GM19438 (cell line): ENCODE data around the gene TNFRSF8.

Source experiments
- ATAC-seq: cut with Tn5 transposase; IDR thresholded peaks from one replicate; pipeline ENCODE4 v1.9.1; 2021; ENCODE audit warnings: low read depth; ENCODE audit not compliant: unreplicated experiment

The TNFRSF8 gene

DNA sequence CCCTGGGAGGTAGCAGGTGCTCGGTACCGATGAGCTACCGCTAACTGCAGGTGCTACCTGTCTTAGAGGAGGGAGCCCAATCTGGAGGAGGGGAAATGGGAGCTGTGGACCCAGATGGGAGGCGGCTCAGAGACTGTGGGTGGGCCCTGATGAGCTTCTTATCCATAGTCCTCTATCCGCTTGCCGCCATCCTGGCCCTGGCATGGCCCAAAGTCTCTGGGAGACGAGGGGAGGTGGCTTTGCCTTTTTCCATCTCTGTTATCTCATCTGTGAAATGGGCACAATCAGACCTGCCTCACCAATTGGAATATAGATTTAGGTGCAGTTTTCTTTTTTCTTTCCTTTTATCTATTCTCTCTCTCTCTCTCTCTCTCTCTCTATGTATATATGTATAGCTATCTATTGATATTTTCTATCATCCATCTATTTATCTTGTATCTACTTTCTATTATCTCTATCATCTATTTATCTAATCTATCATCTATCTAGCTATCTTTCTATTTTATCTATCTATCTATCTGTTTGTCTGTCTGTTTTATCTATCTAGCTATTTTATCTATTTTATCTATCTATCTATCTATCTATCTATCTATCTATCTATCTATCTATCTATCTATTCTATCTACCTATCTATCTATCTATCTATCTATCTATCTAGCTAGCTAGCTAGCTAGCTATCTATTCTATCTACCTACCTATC is 120.1 kb downstream of the TNFRSF8 start:
- ATAC-seq, result no peak

- ATAC-seq, result no peak
Measured at GRCh38 chr1:12184008-12184681, 121.0 kb downstream of the TNFRSF8 start.

- no peak for ATAC-seq
Measured at GRCh38 chr1:12185036-12185917, 122.2 kb downstream of the TNFRSF8 start.

DNA sequence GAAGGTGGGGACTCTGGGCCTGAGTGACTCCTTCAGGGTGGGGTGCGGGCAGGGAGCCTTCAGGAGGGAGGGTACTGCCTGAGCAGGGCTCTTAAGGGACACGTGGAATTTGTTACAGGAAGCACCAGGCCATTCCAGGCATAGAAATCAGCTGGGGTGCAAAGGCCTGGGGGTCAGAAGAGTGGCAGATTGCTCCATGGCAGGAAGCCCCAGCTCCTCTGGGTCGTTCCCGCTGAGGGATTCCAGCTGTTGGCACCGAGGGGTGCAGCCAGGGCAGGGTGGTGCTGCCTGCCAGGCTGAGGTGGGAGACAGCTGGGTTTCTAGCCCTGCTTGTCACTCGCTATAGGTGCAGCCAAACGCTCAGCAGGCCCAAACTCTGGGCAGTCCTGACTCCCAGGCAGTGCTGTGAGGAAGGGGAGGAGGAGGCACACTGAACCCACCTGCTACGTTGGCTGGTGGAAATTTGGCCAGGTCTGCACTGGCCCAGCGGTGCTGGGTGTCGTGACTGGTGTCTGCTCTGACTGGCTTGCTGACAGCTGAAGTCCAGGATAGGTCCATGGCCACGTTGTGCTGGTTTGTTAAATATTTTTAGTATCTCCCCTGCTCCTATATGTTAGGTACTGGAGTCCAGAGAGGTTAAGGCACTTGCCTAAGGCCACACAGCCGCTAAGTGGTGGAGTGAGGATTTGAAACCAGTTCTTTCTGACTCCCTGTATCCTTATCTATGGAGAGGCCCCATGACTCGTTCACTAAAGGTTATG is 123.0 kb downstream of the TNFRSF8 start:
- no peak for ATAC-seq

DNA sequence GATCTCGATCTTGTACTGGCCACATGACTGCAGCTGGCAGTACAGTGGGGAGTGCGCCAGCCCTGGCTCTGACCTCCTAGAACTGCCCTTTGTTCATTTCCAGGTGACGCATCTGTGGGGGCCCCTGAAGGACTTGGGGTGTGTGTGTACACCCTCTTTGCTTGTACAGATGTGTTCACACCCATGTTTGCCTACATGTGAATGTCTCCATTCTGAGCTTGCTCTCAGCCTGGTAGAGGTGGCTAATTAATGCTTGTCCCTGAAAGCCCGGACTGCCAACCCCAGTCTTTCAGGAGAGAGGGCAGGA is 123.5 kb downstream of the TNFRSF8 start:
- no peak for ATAC-seq

DNA sequence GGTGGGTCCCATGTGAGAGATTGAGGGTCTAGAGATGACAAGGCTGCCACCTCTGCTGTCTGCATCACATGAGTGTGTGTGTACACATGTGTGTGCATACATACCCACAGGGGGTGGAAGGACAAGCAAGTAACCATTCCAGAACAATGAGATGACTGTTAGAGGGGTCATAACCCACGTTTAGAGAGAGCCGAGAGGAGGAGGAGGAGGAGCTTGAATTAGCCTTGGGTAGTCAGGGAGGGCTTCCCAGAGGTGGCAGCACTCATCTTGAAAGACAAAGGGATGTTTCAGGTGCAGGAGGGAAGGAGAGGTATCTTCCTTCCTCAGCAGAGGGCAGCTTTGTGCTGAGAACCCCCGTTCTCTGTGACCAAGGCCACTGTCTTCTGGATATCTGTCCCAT is 125.0 kb downstream of the TNFRSF8 start:
- no peak for ATAC-seq

DNA sequence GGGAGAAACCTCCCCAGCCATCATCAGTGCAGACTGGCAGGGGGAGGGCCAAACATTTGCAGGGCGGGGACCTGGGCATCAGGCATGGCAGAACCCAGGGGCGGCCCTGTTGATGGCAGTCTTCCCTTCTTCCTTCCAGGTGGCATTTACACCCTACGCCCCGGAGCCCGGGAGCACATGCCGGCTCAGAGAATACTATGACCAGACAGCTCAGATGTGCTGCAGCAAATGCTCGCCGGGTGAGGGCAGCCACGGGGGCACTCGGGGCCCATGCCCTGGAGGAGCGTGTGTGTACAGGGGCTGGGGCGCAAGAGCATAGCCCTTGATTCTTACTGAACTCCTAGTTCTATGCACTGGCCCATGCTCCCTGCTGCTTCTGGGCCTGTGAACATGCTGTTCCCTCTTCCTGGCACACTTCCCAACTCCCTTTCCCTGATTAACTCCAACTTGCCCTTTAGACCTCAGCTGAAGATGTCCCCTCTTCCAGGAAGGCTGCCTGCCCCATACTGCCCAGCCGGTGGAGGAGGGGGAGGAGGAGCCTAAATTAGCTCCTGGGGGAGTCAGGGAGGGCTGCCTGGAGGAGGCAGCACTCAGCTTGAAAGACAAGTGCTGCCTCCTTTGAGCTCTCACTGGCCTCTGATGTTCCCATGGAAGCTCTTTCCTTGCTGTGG is 125.7 kb downstream of the TNFRSF8 start:
- ATAC-seq, result no peak

DNA sequence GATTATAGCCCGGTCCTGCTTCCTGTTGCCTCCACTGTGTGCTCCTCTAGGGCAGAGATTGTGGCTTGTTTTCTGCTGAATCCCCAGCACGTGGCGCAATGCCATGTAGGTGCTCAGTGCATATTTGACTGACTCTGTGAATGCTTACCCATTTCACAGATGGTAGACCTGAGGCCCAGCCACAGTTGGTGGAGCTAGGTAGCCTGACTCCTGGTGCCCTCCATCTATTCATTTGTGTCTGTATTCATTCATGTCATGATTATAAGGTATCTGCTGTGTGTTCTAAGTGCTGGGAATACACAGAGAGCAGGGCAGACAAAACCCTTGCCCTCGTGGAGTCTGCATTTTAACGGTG is 126.2 kb downstream of the TNFRSF8 start:
- no peak for ATAC-seq

- no peak for ATAC-seq
Measured at GRCh38 chr1:12191242-12192032, 128.3 kb downstream of the TNFRSF8 start.
